ENCODE measurements around the gene FPR3.

DNA sequence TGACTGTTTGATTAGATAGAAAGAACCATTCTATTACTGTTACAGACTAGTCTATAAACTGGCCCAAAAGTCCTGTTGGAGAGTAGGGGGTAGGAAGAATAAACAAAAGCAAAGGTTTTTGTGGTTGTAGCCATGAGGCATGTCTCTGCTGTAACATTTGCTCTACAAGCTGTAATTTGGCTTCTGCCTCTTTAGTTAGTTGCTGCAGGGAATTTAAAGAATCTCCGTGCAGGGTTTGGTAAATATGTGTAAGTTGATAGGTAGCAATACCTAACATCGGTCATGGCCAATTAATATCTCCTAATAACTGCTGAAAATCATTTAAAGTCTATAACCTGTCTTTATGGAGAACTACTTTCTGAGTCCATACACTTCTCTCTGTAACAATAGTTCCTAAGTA lies 13.0 kb downstream of the FPR3 start:
- TF ChIP-seq GATA2 (IDR thresholded peaks at IDR 0.05; ENCODE audit: low read depth, low read length) = no peak
- no peak for TF ChIP-seq GATA3 (IDR thresholded peaks at IDR 0.05; ENCODE audit: low read depth, low read length)
